Activated effector memory CD4-positive, alpha-beta T cell treated with anti-CD3 and anti-CD28 coated beads, Interleukin-2, amount 50 U/mL, for 16 hours (primary cell): Measurements from ENCODE around the gene SNTN.
"Not testable (repeated sequence)": the region's sequence is repeated elsewhere in the genome, so short reads cannot be mapped to it uniquely, and the experiment has no call there.

Experiments used
- DNase-seq: peaks from one replicate; pipeline ENCODE4 v3.0.0-alpha.2; 2020

SNTN gene

DNA sequence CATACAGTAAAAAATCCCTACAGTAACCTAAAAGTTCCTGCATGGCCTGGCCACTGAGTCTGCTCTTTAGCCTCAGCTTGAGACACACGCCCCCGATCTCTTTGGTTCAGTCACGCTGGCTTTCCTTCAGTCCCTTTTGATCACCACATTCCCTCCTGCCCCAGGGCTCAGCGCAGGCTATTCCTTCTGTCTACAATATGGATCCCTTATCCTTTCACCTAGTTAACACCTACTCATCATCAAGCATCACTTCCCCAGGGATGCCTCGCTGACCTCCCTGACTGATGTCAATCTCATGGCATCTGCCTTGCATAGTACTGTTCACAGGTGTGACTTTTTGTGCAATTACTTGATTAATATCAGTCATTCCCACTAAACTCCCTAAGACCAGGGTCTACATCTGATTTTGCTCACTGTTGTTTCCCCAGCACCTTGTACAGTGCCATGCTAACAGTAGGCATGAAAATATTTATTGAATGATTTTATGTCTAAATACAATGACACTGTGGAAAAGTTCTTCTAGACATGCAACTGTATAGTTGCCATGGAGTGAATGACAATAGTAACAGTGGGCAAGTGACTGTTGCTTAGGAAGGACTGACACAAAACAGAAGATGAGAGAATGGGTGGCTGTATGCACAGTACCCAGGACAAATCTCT is at the start of gene SNTN:
TSS of gene SNTN (plus strand) at position 610 of the 660 bp plus-strand sequence. CDS start at position 623, 13 bp downstream.
- no peak for DNase-seq

DNA sequence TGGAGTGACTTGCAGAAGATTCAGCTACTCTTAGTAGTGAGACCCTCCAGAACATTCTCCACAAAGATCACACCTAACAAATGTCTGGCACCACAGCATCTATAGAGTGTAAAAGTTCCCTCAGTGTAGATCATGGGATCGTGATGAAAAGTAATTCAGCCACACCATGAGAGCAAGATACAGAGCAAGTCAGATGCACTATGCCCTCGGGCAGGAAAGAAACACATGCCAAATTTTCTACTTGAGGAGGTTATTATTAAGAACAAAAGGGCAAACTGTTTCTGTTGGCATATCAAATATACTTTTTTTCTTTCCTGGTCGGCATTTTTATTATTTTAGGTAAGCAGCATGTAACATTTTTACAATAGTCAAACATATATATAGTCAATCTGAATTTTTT is 44.8 kb upstream of the SNTN start:
- DNase-seq = no peak

DNA sequence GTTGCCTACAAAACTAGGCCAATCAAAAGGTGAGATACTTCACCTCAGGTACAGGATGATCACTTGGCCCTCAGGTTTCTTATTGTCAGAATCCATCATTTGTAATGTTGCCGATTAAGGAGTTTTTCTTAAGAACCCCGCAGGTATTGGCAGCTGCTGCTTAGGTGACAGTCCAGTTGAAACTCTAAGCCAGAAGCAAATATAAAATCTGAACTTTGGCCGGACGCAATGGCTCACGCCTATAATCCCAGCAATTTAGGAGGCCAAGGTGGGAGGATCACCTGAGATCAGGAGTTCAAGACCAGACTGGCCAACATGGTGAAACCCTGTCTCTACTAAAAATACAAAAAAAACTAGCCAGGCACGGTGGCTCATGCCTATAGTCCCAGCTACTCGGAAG is 43.1 kb upstream of the SNTN start:
- no peak for DNase-seq

DNA sequence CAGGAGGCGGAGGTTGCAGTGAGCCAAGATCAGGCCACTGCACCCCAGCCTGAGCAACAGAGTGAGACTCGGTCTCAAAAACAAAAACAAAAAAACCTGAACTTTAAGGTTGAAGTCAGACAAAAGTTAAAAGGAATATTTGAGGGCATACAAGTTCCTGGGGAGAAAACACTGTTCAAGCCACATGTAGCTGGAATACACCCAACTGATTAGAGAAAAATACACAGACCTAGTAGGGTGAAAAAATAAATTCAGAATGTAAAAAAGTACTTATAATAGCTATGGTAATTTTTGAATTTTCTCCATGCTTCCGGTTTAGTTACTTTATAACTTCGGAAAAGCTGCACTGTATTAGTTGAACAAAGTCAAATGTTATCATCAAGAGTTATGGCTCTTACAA is 42.6 kb upstream of the SNTN start:
- no peak for DNase-seq

DNA sequence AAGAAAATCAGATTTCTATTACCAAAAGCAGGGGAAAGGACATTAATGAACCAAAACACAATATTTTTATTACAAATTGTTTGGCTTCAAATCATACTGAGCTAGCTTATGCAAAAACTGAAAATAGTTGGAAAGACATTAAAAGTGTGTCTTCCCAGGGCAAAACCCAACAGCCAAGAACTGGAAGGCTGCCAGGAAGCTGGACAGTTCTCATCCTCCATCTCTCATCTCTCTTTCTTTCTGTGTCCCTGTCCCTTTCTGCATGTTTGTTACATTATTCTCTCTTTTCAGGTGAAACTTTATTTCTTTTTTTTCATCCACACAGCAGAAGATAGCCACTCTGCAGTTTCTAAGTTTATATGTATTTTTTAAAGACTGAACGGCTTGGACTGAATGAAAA is 41.1 kb upstream of the SNTN start:
- DNase-seq = no peak

DNA sequence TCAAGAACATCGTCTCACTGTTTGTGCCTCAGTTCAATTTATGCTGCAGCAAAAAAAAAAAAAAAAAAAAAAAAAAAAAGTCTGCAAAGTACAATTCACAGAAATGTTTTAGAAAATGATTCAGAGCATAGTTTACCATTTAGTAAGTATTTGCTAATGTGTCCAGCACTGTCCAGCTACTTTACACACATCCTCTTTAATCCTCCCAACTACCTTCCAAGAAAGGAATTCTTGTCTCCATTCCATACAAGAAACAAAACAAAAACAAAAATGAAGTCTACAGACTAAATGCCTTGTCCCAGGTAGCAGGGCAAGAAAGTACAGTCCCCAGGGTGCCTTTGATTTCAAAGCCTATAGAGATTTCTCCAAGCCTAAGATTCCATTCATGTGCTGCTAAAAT is 38.9 kb upstream of the SNTN start:
- no peak for DNase-seq

DNA sequence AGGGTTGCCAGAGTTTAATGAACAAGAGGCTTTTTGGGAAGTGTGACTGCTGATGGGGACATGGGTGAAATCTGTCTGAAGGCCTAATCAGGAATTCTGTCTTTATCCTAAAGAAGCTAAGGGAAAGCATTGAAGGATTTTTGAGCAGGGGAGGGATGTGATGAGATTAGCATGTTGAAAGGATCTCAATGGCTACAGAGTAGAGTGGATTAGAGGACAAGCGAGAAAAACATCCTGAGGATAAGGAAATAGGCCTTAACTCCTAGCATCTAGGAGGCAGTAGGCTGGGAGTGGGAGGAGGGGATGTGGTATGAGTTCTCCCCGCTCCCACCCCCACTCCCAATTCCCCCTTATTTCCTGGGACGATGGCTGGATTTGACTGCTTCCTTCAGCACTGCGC is 35.1 kb upstream of the SNTN start:
- DNase-seq = no peak

DNA sequence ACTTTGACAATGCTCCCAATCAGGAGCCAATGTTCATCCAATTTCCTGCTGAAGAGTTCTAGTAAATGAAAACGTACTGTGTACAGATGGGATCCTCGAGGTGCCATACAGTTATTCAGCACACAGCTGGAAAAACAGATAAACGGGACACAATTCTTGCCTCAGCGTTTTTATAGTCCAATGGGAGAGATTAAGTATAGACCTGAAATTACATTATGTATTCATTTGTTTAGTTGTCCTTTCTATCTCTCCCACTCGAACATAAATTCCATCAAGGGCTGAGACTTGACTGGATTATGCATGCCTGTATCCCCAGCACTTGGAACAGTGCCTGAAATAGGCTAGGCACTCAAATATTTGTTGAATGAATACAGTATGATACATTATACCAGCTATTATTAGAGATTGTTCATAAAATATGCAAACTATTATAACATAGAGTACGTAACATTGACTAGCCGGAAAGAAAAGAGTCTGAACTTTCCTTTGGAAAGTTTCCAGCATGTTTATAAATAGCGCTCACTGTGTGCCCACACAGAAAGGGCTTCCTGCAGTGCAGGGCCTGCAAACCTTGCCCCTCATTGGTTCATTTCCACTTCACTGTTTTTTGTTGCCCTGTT is 27.4 kb upstream of the SNTN start:
- DNase-seq = no peak

DNA sequence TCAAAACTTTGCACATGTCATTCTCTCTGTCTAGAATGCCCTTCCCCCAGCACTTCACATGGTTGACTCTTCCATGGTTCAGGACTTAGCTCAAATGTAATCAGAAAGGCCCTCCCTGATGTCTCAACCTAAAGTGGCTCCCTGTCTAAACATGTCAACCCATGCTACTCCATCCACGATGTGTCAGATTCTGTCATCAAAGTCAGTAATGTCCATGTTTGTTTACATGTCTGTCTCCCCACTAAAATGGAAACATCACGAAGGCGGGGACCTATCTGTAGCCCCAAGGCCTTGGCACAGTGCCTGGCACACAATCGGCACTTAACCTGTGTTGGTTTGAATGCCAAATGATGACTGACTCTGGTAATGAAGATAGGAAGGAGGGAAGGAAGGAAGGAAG is 20.8 kb upstream of the SNTN start:
- DNase-seq = no peak

DNA sequence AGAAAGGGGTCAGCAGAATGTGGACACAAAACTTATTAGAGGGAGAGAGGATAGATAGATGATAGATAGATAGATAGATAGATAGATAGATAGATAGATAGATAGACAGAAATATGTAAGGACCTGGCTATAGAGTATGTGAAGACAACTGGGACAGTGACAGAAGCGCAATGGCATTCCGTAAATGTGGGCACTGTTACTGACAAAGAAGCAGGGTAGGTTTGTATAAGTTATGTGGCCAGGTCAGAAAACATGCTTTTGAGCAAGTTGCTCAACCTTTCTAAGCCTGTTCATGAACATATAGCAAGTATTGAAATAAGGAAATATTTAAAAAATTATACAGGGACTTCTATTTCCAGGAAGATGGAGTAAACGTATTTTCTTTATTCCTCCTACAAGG is 17.3 kb upstream of the SNTN start:
- no peak for DNase-seq

DNA sequence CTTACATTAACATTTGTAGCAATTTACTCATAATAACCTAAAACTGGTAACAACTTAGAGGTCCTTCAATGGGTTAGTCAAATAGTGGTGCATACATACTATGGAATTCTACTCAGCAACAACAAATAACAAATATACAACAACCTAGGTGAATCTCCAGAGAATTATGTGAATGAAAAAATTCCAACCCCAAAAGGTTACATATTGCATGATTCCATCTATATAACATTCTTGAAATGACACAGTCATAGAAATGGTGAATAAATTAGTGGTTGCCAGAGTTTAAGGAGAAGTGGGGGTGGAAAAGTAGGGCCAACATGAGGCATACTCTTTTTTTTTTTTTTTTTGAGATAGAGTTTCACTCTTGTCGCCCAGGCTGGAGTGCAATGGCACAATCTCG is 12.7 kb upstream of the SNTN start:
- no peak for DNase-seq

DNA sequence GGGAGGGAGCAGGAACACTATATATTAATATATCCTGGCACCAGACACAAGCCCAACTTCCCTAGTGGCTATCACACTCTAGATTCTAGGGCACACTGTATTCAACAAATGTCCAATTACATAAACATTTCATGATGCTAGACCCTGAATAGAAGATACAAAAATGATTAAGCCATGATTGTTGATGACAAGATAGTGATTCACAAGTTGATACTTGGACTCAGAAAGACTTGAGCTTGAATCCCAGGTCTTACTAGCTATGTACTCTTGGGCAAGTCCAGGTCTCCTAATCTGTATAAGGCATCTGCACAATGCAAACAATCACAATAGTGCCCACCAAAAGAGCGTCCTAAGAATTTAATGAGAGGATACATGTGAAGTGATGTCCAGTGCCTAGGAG is 10.0 kb upstream of the SNTN start:
- DNase-seq = no peak

DNA sequence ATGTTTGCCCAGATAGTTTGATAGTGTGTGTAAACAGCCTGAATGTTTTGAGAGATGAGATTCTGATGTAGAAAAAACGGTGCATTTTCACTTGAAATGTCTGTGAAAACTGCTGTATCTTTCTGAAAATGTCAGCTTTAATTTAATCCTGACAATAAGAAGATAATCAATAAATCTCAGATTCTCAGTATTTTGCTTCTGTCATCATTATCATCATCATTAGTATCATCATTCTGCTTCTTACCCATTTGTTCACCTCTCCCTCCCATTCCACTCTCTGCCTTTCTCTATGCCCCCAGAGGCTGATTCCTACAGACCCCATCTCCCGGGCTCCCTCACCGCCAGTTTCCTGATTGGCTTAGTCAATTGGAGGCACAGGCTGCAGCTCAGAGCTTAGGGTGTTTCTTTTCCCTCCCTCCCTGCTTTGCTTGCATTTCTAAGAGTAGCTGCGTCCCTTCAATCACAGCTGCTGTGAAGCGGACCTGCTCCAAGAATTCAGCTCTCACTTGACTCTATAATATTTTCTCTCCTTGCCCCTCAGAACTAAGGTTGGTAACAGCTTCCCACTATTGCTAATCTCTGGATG is 8.2 kb upstream of the SNTN start:
- no peak for DNase-seq

DNA sequence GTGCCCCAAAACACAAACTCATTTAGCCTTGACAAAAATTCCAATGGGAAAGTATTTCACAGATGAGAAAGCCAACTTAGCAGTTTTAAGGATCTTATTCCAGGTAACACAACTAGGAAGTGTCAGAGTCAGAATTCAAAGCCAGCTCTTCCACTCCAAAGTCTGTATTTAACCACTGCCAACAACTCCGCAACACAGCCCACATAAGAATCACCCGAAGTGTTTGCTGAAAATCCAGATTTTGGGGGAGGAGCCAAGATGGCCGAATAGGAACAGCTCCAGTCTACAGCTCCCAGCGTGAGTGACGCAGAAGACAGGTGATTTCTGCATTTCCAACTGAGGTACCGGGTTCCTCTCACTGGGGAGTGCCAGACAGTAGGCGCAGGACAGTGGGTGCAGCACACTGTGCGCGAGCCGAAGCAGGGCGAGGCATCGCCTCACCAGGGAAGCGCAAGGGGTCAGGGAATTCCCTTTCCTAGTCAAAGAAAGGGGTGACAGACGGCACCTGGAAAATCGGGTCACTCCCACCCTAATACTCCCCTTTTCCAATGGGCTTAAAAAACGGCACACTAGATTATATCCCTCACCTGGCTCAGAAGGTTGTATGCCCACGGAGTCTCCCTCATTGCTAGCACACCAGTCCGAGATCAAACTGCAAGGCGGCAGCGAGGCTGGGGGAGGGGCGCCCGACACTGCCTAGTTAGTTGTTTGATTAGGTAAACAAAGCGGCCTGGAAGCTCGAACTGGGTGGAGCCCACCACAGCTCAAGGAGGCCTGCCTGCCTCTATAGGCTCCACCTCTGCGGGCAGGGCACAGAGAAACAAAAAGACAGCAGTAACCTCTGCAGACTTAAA is 7.3 kb upstream of the SNTN start:
- not testable (repeated sequence) for DNase-seq

DNA sequence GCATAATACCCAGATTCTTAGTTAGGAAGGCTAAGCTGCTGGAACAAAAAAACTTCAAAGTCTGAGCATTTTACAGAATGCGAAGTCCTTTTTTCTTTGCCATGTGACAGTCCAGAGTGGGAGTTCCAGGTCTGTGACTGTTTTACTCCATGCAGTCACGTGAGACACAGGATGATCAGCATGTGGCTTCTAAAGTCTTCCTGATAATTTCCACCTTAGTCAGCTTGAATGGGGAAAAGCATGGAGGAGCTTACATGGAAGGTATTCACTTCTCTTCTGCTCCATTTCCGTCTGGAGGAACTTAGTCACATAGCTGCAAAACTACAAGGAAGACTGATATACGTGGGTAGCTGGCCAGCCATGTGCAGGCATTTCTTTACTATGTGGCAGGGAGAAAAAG is 1.7 kb downstream of the SNTN start:
- no peak for DNase-seq

DNA sequence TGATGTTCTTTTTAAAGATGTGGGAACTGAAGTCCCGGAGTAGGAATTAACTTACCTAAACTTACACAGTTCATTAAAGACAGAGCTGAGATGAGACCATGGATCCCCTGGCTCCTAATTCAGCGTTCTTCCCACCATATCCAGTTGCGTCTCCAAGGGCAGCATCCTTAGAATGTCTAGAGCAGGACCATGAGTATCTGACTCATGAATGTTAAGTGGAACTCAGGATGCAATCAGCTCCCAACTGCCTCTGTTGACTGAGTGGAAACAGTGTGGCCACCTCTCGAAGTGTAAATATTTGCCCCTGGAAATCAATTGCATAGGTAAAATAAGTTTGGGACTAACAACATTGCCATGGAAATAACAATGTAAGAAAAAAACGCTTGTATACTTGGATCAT is 2.5 kb downstream of the SNTN start:
- DNase-seq = no peak

DNA sequence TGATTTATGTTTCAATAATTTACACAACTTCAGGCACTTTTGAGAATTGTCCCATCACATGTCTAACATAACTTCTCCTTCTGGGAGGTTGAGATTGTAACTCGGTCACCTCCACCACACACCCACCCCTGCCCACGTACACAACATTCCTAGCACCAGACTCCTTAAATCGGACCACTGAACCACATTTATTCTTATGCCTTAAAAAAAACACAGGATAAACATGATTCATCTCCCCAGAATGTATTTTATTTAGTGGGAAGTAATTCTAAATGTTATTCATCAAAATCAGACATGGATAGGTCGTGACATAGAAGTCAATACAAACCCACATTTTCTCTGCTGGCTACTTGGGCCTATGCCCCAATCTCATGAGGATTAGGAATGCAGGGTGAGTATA is 3.0 kb downstream of the SNTN start:
- DNase-seq = no peak

DNA sequence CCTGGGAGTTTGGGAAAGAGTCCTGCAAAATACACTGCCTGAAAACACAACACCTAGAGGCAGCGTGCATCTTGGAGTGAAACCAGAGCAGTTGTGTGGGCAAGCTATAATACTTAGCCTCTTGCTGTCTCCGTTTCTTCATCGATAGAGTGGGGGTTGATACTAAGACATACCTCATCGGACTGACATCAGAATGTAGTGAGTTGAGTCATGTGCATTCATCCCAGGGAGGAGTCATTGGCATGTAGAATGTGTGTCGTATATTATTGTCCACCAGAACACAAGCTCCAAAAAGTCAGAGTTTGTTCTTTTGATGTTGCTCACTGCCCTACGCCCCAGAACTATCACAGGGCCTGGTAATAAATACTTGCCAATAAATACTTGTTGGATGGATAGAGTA is 4.3 kb downstream of the SNTN start:
- no peak for DNase-seq

DNA sequence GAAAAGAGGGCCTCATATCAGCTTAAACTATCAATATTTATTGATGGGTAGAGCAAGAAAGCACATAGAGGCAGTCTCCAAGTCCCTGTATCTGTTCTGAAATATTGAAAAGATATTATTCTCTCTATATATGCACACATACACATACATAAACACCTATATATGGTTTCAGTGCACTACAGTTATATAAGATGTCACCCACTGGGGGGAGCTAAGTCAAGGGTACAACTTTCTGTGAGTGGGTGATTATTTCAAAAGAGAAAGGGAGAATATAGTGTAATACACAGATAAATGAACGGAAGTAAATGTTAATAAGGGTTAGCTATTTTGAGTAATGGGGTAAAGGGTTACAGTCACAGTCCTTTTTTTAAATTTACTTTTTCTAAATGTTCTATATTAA is 8.8 kb downstream of the SNTN start:
- no peak for DNase-seq

DNA sequence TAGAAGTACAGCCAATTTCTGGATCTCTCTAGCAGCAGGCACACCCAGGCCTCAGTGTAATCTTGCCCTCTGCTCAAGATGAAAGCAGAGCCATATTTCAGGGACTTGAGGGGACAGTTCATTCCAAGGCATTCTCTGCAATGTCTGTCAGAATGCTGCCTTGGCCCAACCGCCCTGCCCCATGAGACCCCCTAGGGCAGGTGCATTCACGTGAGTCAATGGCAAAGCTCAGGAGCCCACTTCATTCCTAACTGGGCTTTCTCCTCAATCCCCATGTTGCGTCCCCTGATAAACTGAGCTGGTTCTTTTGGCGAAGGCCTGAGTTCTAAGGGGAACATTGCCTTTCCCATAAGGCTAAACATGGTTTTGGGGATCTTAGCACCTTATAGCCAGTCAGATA is 9.5 kb downstream of the SNTN start:
- no peak for DNase-seq

DNA sequence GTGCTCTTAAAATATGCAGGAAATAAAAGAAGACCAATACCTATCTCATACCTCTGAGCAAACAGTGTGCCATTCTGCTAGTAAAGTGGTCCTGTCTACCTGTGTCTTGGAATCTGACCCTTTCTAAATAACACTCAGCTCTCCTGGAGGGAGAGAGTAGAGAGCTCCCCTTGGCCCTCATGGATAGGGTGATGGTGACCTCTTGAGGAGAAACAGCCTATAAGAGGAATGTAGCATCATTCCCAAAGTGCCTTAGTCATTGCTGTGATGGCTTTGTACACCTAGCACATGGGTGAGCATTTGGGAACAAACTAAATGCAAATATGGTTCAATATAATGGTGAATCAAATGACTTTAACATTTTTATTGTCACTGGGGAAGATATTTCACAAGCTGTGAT is 10.0 kb downstream of the SNTN start:
- DNase-seq = no peak

DNA sequence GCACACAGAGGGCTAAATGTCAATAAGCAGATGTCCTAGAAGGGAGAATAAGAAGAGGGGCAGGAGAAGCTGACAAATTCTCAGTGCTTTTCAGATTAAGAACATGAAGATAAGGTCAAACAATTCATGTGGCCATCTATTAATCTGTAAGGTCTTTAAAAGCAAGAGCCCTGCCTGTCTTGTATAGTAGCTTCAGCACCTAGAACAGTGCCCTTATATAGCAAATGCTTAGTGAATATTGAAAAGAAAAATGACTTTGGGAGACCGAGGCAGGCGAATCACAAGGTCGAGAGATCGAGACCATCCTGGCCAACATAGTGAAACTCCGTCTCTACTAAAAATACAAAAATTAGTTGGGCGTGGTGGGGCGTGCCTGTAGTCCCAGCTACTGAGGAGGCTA is 18.1 kb downstream of the SNTN start:
- DNase-seq = no peak

DNA sequence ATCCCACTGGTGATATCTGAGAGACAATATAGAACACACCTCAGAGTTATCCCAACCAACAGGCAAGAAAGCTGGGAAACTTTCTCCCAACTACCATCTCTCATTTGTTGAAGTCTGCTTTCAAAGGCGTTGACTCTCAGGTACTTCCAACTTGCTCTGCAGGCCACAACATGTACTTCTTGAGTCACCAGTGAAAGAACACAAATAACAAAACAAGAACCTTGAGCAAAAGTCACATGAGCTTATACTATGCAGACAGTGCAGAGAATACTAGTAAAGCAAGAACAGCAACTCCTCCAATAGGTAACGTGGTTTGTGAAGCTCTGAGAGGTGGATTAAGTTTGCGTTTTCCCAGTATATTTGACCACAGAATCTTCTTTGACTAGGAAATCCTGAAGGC is 20.6 kb downstream of the SNTN start:
- DNase-seq = no peak

DNA sequence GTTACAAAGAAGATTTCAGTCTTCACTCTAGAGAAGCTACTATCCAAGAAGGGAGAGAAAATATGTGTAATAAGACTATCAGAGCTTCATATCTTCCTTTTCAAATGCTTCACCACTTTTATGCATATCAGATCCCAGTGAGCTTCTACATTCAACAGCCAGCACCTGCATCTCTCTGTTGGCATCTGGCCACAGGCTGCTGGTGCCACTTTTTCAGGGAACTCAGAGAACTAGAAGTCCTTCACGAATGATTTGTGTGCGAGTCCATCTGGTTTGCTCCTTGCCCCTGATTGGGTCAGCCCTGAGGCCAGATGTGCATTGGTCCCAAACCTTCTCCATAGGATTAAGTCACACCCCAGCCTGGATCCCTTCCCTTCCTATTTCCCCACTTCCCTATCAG is 22.1 kb downstream of the SNTN start:
- no peak for DNase-seq
